ENCODE measurements around the gene USE1.

- TF ChIP-seq CTCF (IDR thresholded peaks at IDR 0.05 in 2 of 3, conservative IDR thresholded peaks at IDR 0.05 in 1 of 3; ENCODE audit: borderline replicate concordance in 1 of 3, insufficient read depth in 1 of 3, low read depth in 2 of 3, low read length in 2 of 3): no peak
- TF ChIP-seq YY1 (IDR thresholded peaks at IDR 0.05; ENCODE audit: extremely low read depth, insufficient replicate concordance, low read depth, low read length): no peak
- no peak for TF ChIP-seq POLR2AphosphoS5 (IDR thresholded peaks at IDR 0.05; ENCODE audit: low read depth, low read length)
- no peak for TF ChIP-seq REST (IDR thresholded peaks at IDR 0.05; ENCODE audit: low read depth)
Observed at GRCh38 chr19:17184371-17184841, 30.8 kb upstream of the USE1 start.

Data from HCT116 (cell line).